ENCODE data around the gene TOR4A. TPM values are rescaled to one million over a fixed set of nuclear protein-coding genes. Genes with fewer than 3 reads are reported as not detected.
"Not testable (repeated sequence)": the region's sequence is repeated elsewhere in the genome, so short reads cannot be mapped to it uniquely, and the experiment has no call there.

The TOR4A gene
- total RNA-seq, 1 donor from 2014 or later, result 8.0 TPM

DNA sequence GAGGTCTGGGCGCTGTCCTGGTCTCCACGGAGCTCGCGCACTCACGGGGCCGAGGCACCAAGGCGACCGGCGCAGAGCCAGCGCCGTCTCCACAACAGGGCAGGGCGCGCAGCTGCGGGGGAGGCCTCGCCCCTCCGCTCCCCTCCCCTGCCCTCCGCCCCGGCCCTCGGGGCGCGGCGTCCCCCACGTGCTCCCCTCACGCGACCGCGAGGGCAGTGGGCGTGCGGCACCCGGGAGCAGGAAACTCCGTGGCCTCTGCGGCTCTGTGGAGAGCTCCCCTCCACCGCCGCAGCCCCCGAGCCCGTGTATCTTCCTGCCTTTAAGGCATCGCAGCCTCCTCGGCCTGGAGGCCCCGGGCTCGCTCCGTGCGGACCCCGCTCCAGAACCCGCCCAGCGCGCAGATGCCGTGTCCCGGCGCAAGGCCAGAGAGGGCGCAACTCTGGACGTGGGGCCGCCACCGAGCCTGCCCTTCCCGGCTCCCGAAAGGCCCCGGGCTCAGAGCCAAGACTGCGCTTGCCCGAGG, 37.1 kb upstream of the TOR4A start:
- Mint-ChIP-seq H3K4me1 (ENCODE audit: low read depth) (peaks cover 25% of the 10 kb centered on the region), H3K36me3 (ENCODE audit: insufficient read depth) (peaks cover 10% of the 10 kb centered on the region), H3K27ac (peak overlapping the region; percentile 92), H3K4me3 (ENCODE audit: low read depth) (peak overlapping the region; percentile 74), H3K9me3 (ENCODE audit: low read depth) (no peaks in the 10 kb centered on the region), H3K27me3 (peaks cover 2% of the 10 kb centered on the region)
- TF ChIP-seq, protein P1, sequence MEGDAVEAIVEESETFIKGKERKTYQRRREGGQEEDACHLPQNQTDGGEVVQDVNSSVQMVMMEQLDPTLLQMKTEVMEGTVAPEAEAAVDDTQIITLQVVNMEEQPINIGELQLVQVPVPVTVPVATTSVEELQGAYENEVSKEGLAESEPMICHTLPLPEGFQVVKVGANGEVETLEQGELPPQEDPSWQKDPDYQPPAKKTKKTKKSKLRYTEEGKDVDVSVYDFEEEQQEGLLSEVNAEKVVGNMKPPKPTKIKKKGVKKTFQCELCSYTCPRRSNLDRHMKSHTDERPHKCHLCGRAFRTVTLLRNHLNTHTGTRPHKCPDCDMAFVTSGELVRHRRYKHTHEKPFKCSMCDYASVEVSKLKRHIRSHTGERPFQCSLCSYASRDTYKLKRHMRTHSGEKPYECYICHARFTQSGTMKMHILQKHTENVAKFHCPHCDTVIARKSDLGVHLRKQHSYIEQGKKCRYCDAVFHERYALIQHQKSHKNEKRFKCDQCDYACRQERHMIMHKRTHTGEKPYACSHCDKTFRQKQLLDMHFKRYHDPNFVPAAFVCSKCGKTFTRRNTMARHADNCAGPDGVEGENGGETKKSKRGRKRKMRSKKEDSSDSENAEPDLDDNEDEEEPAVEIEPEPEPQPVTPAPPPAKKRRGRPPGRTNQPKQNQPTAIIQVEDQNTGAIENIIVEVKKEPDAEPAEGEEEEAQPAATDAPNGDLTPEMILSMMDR (IDR thresholded peaks at IDR 0.05; ENCODE audit: unreplicated experiment), result peak; percentile 22
- no peak for DNase-seq (ENCODE audit: low spot score, unreplicated experiment)

DNA sequence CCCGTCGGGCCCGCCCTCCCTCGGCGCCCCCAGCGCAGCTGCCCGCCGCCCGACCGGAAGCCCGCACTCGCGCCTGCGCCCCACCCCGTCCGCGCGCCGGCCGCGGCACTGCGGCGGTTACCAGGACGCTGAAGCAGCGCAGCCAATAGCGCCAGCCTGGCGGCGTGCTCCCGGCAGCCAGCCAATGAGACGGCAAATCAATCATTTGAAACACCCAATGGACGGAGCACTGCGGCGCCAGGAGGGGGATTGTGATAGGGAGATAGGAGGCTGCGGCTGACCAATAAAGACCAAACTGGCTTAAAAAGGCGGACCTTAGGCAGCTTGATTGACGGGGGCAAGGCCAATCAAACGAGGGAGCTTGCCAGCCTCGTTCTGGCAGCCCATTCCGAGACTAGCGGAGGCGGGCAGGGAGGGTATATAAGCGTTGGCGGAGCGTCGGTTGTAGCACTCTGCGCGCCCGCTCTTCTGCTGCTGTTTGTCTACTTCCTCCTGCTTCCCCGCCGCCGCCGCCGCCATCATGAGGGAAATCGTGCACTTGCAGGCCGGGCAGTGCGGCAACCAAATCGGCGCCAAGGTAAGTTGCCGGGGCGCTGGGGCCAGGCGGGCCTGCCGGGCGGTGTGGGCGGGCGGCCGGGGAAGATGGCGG, 36.6 kb upstream of the TOR4A start, which contains the start of gene TUBB4B:
TUBB4B (plus strand) TSS at position 447 of the 649 bp plus-strand sequence; CDS start at position 521, 74 bp downstream.
- Mint-ChIP-seq H3K27me3 (peaks cover 5% of the 10 kb centered on the region), H3K36me3 (ENCODE audit: insufficient read depth) (peaks cover 10% of the 10 kb centered on the region), H3K27ac (peak within 1 kb of the TSS; percentile 98), H3K4me1 (ENCODE audit: low read depth) (peaks cover 24% of the 10 kb centered on the region), H3K4me3 (ENCODE audit: low read depth) (peak within 1 kb of the TSS; percentile 85), H3K9me3 (ENCODE audit: low read depth) (no peaks in the 10 kb centered on the region)
- TF ChIP-seq, protein P1 (IDR thresholded peaks at IDR 0.05; ENCODE audit: unreplicated experiment), result no peak
- peak; percentile 95 for DNase-seq (ENCODE audit: low spot score, unreplicated experiment)

DNA sequence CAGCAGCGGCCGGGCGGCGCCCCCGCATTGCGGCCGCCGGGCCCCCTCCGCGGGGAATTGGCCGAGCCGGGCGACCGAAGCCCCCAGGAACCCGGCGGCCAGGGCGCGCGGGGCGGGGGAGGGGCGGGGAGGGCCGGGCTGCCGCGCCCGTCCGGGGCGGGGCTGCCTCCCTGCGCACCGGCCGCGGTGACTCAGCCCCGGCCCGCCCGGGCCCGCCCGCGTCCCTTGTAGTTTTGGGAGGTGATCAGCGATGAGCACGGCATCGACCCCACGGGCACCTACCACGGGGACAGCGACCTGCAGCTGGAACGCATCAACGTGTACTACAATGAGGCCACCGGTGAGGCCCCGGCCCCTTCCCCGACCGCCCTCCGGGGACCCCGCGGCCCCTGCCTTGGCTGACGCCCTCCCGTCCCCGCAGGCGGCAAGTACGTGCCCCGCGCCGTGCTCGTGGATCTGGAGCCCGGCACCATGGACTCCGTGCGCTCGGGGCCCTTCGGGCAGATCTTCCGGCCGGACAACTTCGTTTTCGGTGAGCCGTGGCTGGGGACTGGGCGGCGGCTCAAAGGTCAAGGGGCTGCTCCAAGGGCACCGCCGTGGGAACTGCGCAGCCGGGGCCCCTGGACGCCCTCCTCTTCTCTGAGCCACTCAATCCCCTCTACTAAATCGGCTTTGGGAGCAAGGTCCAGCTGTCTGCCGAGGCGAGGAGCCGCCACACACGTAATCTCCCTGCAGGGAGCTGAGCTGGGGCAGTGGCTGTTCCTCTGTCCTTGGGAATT, 35.8 kb upstream of the TOR4A start:
- Mint-ChIP-seq H3K4me1 (ENCODE audit: low read depth) (peaks cover 22% of the 10 kb centered on the region), H3K4me3 (ENCODE audit: low read depth) (peak overlapping the region; percentile 85), H3K36me3 (ENCODE audit: insufficient read depth) (peaks cover 10% of the 10 kb centered on the region), H3K27me3 (peaks cover 5% of the 10 kb centered on the region), H3K9me3 (ENCODE audit: low read depth) (no peaks in the 10 kb centered on the region), H3K27ac (peak overlapping the region; percentile 89)
- no peak for DNase-seq (ENCODE audit: low spot score, unreplicated experiment)
- TF ChIP-seq, protein P1 (IDR thresholded peaks at IDR 0.05; ENCODE audit: unreplicated experiment), result no peak

DNA sequence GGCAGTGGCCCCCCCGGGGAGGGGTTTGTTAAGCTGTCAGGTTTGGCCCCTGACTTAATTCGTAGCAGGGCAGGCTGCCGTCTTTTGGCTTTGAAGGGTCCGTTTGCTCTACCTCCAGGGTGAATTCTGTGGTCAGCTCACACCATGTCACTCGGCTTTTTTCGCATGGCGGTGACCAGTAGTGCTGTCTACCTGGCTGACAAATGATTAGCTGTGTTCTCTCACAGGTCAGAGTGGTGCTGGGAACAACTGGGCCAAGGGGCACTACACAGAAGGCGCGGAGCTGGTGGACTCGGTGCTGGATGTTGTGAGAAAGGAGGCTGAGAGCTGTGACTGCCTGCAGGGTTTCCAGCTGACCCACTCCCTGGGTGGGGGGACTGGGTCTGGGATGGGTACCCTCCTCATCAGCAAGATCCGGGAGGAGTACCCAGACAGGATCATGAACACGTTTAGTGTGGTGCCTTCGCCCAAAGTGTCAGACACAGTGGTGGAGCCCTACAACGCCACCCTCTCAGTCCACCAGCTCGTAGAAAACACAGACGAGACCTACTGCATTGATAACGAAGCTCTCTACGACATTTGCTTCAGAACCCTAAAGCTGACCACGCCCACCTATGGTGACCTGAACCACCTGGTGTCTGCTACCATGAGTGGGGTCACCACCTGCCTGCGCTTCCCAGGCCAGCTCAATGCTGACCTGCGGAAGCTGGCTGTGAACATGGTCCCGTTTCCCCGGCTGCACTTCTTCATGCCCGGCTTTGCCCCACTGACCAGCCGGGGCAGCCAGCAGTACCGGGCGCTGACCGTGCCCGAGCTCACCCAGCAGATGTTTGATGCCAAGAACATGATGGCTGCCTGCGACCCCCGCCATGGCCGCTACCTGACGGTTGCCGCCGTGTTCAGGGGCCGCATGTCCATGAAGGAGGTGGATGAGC, 35.0 kb upstream of the TOR4A start:
- Mint-ChIP-seq H3K4me1 (ENCODE audit: low read depth) (peaks cover 20% of the 10 kb centered on the region), H3K27me3 (peaks cover 5% of the 10 kb centered on the region), H3K36me3 (ENCODE audit: insufficient read depth) (peaks cover 10% of the 10 kb centered on the region), H3K9me3 (ENCODE audit: low read depth) (no peaks in the 10 kb centered on the region), H3K27ac (peak overlapping the region; percentile 89), H3K4me3 (ENCODE audit: low read depth) (peak overlapping the region; percentile 85)
- DNase-seq (ENCODE audit: low spot score, unreplicated experiment), result no peak
- TF ChIP-seq, protein P1 (IDR thresholded peaks at IDR 0.05; ENCODE audit: unreplicated experiment), result no peak

DNA sequence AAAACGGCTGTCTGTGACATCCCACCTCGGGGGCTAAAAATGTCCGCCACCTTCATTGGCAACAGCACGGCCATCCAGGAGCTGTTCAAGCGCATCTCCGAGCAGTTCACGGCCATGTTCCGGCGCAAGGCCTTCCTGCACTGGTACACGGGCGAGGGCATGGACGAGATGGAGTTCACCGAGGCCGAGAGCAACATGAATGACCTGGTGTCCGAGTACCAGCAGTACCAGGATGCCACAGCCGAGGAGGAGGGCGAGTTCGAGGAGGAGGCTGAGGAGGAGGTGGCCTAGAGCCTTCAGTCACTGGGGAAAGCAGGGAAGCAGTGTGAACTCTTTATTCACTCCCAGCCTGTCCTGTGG, 34.3 kb upstream of the TOR4A start:
- not testable (repeated sequence) for H3K27me3 Mint-ChIP-seq; H3K36me3 Mint-ChIP-seq (ENCODE audit: insufficient read depth); H3K9me3 Mint-ChIP-seq (ENCODE audit: low read depth); H3K27ac Mint-ChIP-seq; DNase-seq (ENCODE audit: low spot score, unreplicated experiment)
- peak overlapping the region; percentile 85 for H3K4me3 Mint-ChIP-seq (ENCODE audit: low read depth)
- H3K4me1 Mint-ChIP-seq (ENCODE audit: low read depth), result peaks cover 19% of the 10 kb centered on the region
